PC-9 (cell line): Measurements from ENCODE around the gene NCKIPSD. TPM values are rescaled to one million over a fixed set of nuclear protein-coding genes. Genes with fewer than 3 reads are reported as not detected.

Experiments
- BruUV-seq: library from RNA; stranded (reverse); fragments of 400-500 nt; replicated peaks from 2 replicates; lab custom pipeline; 2021; lab: Mats Ljungman, UMichigan
- CTCF ChIA-PET: fragments of 300-600 bp; sonication (Branson Sonifier 250); formaldehyde crosslinking; loops from one replicate; lab custom pipeline; 2022; ENCODE audit warnings: antibody characterized with exemption; lab: Charles Lee
- POLR2A ChIA-PET: fragments of 300-600 bp; sonication (Branson Sonifier 250); formaldehyde crosslinking; loops from one replicate; lab custom pipeline; 2022; ENCODE audit warnings: antibody characterized with exemption; ENCODE audit not compliant: unreplicated experiment; lab: Charles Lee
- DNase-seq, 2 experiments: peaks; one replicate each; pipeline versions ENCODE4 v3.0.0 to v3.0.0-alpha.2; 2015 to 2022; ENCODE audit warnings: mixed read lengths in 1 of 2
- H2AFZ ChIP-seq: fragments of 200-600 bp; sonication (generic); 2 replicates; pipeline ENCODE4 v1.8.1; 2017; ENCODE audit warnings: antibody characterized with exemption
- H3F3A ChIP-seq: fragments of 200-600 bp; sonication (generic); 2 replicates; pipeline ENCODE4 v1.8.1; 2017; ENCODE audit warnings: antibody characterized with exemption, mild to moderate bottlenecking, low read depth; ENCODE audit not compliant: insufficient read depth
- H3K27ac ChIP-seq: fragments of 200-600 bp; sonication (generic); 2 replicates; pipeline ENCODE4 v1.6.1; 2016; ENCODE audit warnings: mixed run types
- H3K27me3 ChIP-seq: fragments of 200-600 bp; sonication (generic); 2 replicates; pipeline ENCODE4 v1.6.1; 2016; ENCODE audit warnings: low read depth, mixed run types; ENCODE audit not compliant: insufficient read depth
- H3K36me3 ChIP-seq: fragments of 200-600 bp; sonication (generic); 2 replicates; pipeline ENCODE4 v1.6.1; 2016; ENCODE audit warnings: low read depth, mixed run types
- H3K4me1 ChIP-seq: fragments of 200-600 bp; sonication (generic); replicated peaks from 2 replicates; pipeline ENCODE4 v1.6.1; 2016; ENCODE audit warnings: mixed run types; ENCODE audit not compliant: insufficient read depth
- H3K4me2 ChIP-seq: fragments of 200-600 bp; sonication (generic); 2 replicates; pipeline ENCODE4 v1.6.1; 2017; ENCODE audit warnings: mixed run types
- H3K4me3 ChIP-seq: fragments of 200-600 bp; sonication (generic); 2 replicates; pipeline ENCODE4 v1.6.1; 2016; ENCODE audit warnings: mixed run types
- H3K79me2 ChIP-seq: fragments of 200-600 bp; sonication (generic); 2 replicates; pipeline ENCODE4 v1.6.1; 2017; ENCODE audit warnings: low read depth, mixed run types
- H3K9me2 ChIP-seq: fragments of 200-600 bp; sonication (generic); 2 replicates; pipeline ENCODE4 v1.8.1; 2017; ENCODE audit warnings: mild to moderate bottlenecking; ENCODE audit not compliant: insufficient read depth
- H3K9me3 ChIP-seq: fragments of 200-600 bp; sonication (generic); 2 replicates; pipeline ENCODE4 v1.8.1; 2016; ENCODE audit warnings: low read depth; ENCODE audit not compliant: insufficient read depth
- H4K20me1 ChIP-seq: fragments of 200-600 bp; sonication (generic); 2 replicates; pipeline ENCODE4 v1.8.1; 2017; ENCODE audit not compliant: insufficient read depth
- CTCF ChIP-seq: fragments of 200-600 bp; sonication (generic); conservative IDR thresholded peaks from 2 replicates; pipeline ENCODE4 v1.6.1; 2017; ENCODE audit warnings: mixed run types, antibody characterized with exemption, mild to moderate bottlenecking, moderate library complexity
- EZH2 ChIP-seq: fragments of 200-600 bp; sonication (generic); IDR thresholded peaks from 2 replicates; pipeline ENCODE4 v1.8.0; 2017; ENCODE audit warnings: antibody characterized with exemption, low read depth
- intact Hi-C: fragments of 100-400 bp; cut with micrococcal nuclease; formaldehyde crosslinking; loops from one replicate; pipeline ENCODE4 v1.10.0; 2022; ENCODE audit not compliant: unreplicated experiment
- total RNA-seq: library from RNA; stranded (reverse); gene quantifications from 2 replicates; pipeline ENCODE4 v1.2.3, GENCODE V29; 2021

Gene NCKIPSD
- total RNA-seq, 1 experiment from 2014 or later, result 53.3 TPM

GRCh38 chr3:48637305-48637704 lies 48.4 kb downstream of the NCKIPSD start:
- H3K9me3 ChIP-seq, result no peaks in the 10 kb centered on the region
- no peaks in the 10 kb centered on the region for H3K79me2 ChIP-seq
- DNase-seq, result no peak
- no peak overlapping the region for H3K4me3 ChIP-seq
- no peaks in the 10 kb centered on the region for H3K9me2 ChIP-seq
- H3K36me3 ChIP-seq, result no peaks in the 10 kb centered on the region
- H4K20me1 ChIP-seq, result 0 out of 2 replicates have a peak, but pooled peaks cover 5% of the 10 kb centered on the region
- no peak overlapping the region for H2AFZ ChIP-seq
- no TSS peak for BruUV-seq
- POLR2A ChIA-PET, result no interaction called here
- CTCF ChIA-PET, result no interaction called here
- 0 out of 2 replicates have a peak, but pooled peaks cover 6% of the 10 kb centered on the region for H3F3A ChIP-seq
- no peak overlapping the region for H3K4me2 ChIP-seq
- no peaks in the 10 kb centered on the region for H3K4me1 ChIP-seq
- intact Hi-C loops, result no loop called here
- H3K27me3 ChIP-seq, result no peaks in the 10 kb centered on the region
- no peak overlapping the region for H3K27ac ChIP-seq
- TF ChIP-seq CTCF, result no peak
- no peak for TF ChIP-seq EZH2

GRCh38 chr3:48636149-48636655 lies 49.5 kb downstream of the NCKIPSD start:
- 0 out of 2 replicates have a peak, but pooled peaks cover 5% of the 10 kb centered on the region for H4K20me1 ChIP-seq
- no TSS peak for BruUV-seq
- H3K4me2 ChIP-seq, result peak overlapping the region; percentile 89
- no peaks in the 10 kb centered on the region for H3K27me3 ChIP-seq
- H3K9me3 ChIP-seq, result no peaks in the 10 kb centered on the region
- H2AFZ ChIP-seq, result no peak overlapping the region
- POLR2A ChIA-PET, result interaction anchor here (0.5 kb wide), 1 partner anchor 27 kb away, joined by 5 read pairs; no protein-coding TSS in a partner anchor
- no peak overlapping the region for H3K27ac ChIP-seq
- no peaks in the 10 kb centered on the region for H3K79me2 ChIP-seq
- intact Hi-C loops, result no loop called here
- no peaks in the 10 kb centered on the region for H3K9me2 ChIP-seq
- H3K36me3 ChIP-seq, result no peaks in the 10 kb centered on the region
- no peak for DNase-seq
- 0 out of 2 replicates have a peak, but pooled peaks cover 6% of the 10 kb centered on the region for H3F3A ChIP-seq
- no peak for TF ChIP-seq CTCF
- TF ChIP-seq EZH2, result no peak
- H3K4me3 ChIP-seq, result peak overlapping the region; percentile 89; the same call in 1 of the 2 replicates
- no peaks in the 10 kb centered on the region for H3K4me1 ChIP-seq
- CTCF ChIA-PET, result no interaction called here

GRCh38 chr3:48635222-48636021 lies 50.3 kb downstream of the NCKIPSD start, which contains the start of gene SLC26A6:
Gene SLC26A6 (minus strand): TSS chr3:48635461. CDS start chr3:48635393, 68 bp downstream.
- DNase-seq, result peak; percentile 83 to 97
- Histone ChIP-seq H3K4me3 (peak within 1 kb of the TSS; percentile 89), H4K20me1 (0 out of 2 replicates have a peak, but pooled peaks cover 5% of the 10 kb centered on the region), H3F3A (0 out of 2 replicates have a peak, but pooled peaks cover 6% of the 10 kb centered on the region), H3K9me3 (no peaks in the 10 kb centered on the region), H3K4me1 (no peaks in the 10 kb centered on the region), H3K4me2 (peak within 1 kb of the TSS; percentile 89), H3K79me2 (no peaks in the 10 kb centered on the region), H3K9me2 (no peaks in the 10 kb centered on the region), H3K27me3 (no peaks in the 10 kb centered on the region), H3K27ac (no peak within 1 kb of the TSS), H3K36me3 (no peaks in the 10 kb centered on the region), H2AFZ (peak within 1 kb of the TSS; percentile 84)
- intact Hi-C loops, result loop anchor here (1.0 to 2.0 kb wide), 4 partner anchors 18 to 77 kb away; partner anchors contain the start of genes COL7A1 and UQCRC1
- TF ChIP-seq CTCF, result peak; percentile 56; the same call in 1 of the 2 replicates
- no peak for TF ChIP-seq EZH2
- CTCF ChIA-PET, result no interaction called here
- BruUV-seq, result no TSS peak
- POLR2A ChIA-PET, result interaction anchor here (0.5 kb wide), 1 partner anchor 78 kb away, joined by 3 read pairs; no protein-coding TSS in a partner anchor
